GM18498 (cell line): ENCODE results near the gene KLHL40.
A peak's percentile ranks its signal among the peaks of the same experiment; 100 is the strongest.

Experiments used
- ATAC-seq: cut with Tn5 transposase; IDR thresholded peaks from one replicate; pipeline ENCODE4 v1.9.1; 2021; ENCODE audit warnings: mild to moderate bottlenecking, moderate library complexity; ENCODE audit not compliant: unreplicated experiment

The KLHL40 gene

GRCh38 chr3:42685363-42685881, at the start of gene KLHL40:
TSS of gene KLHL40 (plus strand) at chr3:42685537. CDS start at chr3:42685619, 82 bp downstream.
- no peak for ATAC-seq

- no peak for ATAC-seq
Observed at GRCh38 chr3:42637001-42637400, 48.3 kb upstream of the KLHL40 start.

GRCh38 chr3:42638339-42638842, 46.9 kb upstream of the KLHL40 start:
- ATAC-seq = no peak

GRCh38 chr3:42639192-42639591, 46.1 kb upstream of the KLHL40 start:
- ATAC-seq = no peak

- no peak for ATAC-seq
Observed at GRCh38 chr3:42640129-42640528, 45.2 kb upstream of the KLHL40 start.

GRCh38 chr3:42640771-42641370, 44.5 kb upstream of the KLHL40 start:
- no peak for ATAC-seq

GRCh38 chr3:42647821-42648459, 37.4 kb upstream of the KLHL40 start:
- ATAC-seq = no peak

- no peak for ATAC-seq
Observed at GRCh38 chr3:42649006-42649405, 36.3 kb upstream of the KLHL40 start.

- ATAC-seq = no peak
Observed at GRCh38 chr3:42649783-42650182, 35.6 kb upstream of the KLHL40 start.

GRCh38 chr3:42651248-42652091, 33.9 kb upstream of the KLHL40 start:
- ATAC-seq = no peak

- peak; percentile 14 for ATAC-seq
Observed at GRCh38 chr3:42652251-42652610, 33.1 kb upstream of the KLHL40 start.

GRCh38 chr3:42652611-42653302, 32.6 kb upstream of the KLHL40 start:
- ATAC-seq = peak; percentile 58

GRCh38 chr3:42653303-42653559, 32.1 kb upstream of the KLHL40 start:
- ATAC-seq = no peak

GRCh38 chr3:42653560-42654330, 31.6 kb upstream of the KLHL40 start, which contains the start of gene ZBTB47:
TSS of gene ZBTB47 (plus strand) at chr3:42653697. CDS start at chr3:42658356, 4,659 bp downstream.
- peak; percentile 8 for ATAC-seq

- peak; percentile 38 for ATAC-seq
Observed at GRCh38 chr3:42654331-42655201, 30.8 kb upstream of the KLHL40 start.

- no peak for ATAC-seq
Observed at GRCh38 chr3:42655331-42655888, 29.9 kb upstream of the KLHL40 start.

GRCh38 chr3:42655980-42656679, 29.2 kb upstream of the KLHL40 start:
- ATAC-seq = no peak
